ENCODE measurements around the gene SMIM33. TPM values are rescaled to one million over a fixed set of nuclear protein-coding genes. Genes with fewer than 3 reads are reported as not detected.
"Not testable (repeated sequence)": the region's sequence is repeated elsewhere in the genome, so short reads cannot be mapped to it uniquely, and the experiment has no call there.

SMIM33 gene
- not detected for polyA plus RNA-seq (2013, experiment 1 of 2; ENCODE audit: insufficient read length)
- polyA plus RNA-seq (2013, experiment 2 of 2; ENCODE audit: insufficient read length), result not detected

GRCh38 chr5:139470821-139471300 is at the start of gene SMIM33:
SMIM33 (plus strand) TSS chr5:139471004; CDS start chr5:139471122, 118 bp downstream.
- DNase-seq, result no peak

- peak; percentile 70 for DNase-seq
Measured at GRCh38 chr5:139422307-139422893, 48.4 kb upstream of the SMIM33 start.

GRCh38 chr5:139425497-139425896 is 45.3 kb upstream of the SMIM33 start:
- DNase-seq, result no peak

- peak; percentile 83 for DNase-seq
Measured at GRCh38 chr5:139426203-139426885, 44.5 kb upstream of the SMIM33 start.

- DNase-seq, result no peak
Measured at GRCh38 chr5:139430015-139430414, 40.8 kb upstream of the SMIM33 start.

GRCh38 chr5:139431706-139432105 is 39.1 kb upstream of the SMIM33 start:
- no peak for DNase-seq

- DNase-seq, result no peak
Measured at GRCh38 chr5:139435676-139436075, 35.1 kb upstream of the SMIM33 start.

- DNase-seq, result no peak
Measured at GRCh38 chr5:139438707-139439012, 32.1 kb upstream of the SMIM33 start.

- DNase-seq, result peak; percentile 90
Measured at GRCh38 chr5:139439013-139439903, 31.5 kb upstream of the SMIM33 start, which contains the start of gene DNAJC18. DNAJC18 (minus strand) TSS chr5:139439525; CDS start chr5:139439445, 80 bp downstream.

- not testable (repeated sequence) for DNase-seq
Measured at GRCh38 chr5:139440416-139440815, 30.4 kb upstream of the SMIM33 start.

GRCh38 chr5:139443831-139444453 is 26.9 kb upstream of the SMIM33 start:
- peak; percentile 96 for DNase-seq

GRCh38 chr5:139445325-139446170 is 25.3 kb upstream of the SMIM33 start:
- peak; percentile 89 for DNase-seq

- DNase-seq, result peak; percentile 58
Measured at GRCh38 chr5:139446956-139447779, 23.6 kb upstream of the SMIM33 start.

- DNase-seq, result no peak
Measured at GRCh38 chr5:139451176-139451575, 19.6 kb upstream of the SMIM33 start.

GRCh38 chr5:139451878-139452660 is 18.7 kb upstream of the SMIM33 start:
- DNase-seq, result no peak

GRCh38 chr5:139453683-139454567 is 16.9 kb upstream of the SMIM33 start:
- DNase-seq, result no peak

- DNase-seq, result no peak
Measured at GRCh38 chr5:139454568-139455290, 16.1 kb upstream of the SMIM33 start.

- DNase-seq, result no peak
Measured at GRCh38 chr5:139456776-139457175, 14.0 kb upstream of the SMIM33 start.

All from fibroblast of skin of abdomen (primary cell).